Stimulated activated CD4-positive, alpha-beta T cell treated with anti-CD3 and anti-CD28 coated beads, Interleukin-2, amount 100 ng/mL, for 48 hours (primary cell): ENCODE measurements around the gene FILIP1.
A peak's percentile ranks its signal among the peaks of the same experiment; 100 is the strongest.

ENCODE experiments used
- DNase-seq, 2 donors: peaks; one replicate each; pipeline ENCODE4 v3.0.0-alpha.2; 2020

The FILIP1 gene

DNA sequence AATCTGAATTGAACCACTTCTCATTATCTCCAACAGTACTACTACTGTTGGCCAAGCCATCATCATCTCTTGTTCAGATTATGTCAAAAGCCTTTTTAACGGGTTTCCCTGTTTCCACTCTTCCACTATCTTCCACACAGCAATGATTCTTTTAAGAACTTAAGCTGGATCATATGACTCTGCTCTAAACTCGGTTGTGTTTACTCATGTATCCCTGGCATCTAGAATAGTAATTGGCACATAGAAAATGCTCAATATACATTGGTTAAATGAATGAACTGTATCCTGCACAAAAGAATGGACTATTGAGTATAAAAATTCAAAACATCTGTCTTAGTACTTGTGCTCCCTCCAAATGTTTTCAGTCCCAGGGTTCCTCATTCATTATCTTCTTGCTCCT, 247.2 kb downstream of the FILIP1 start:
- DNase-seq = no peak

DNA sequence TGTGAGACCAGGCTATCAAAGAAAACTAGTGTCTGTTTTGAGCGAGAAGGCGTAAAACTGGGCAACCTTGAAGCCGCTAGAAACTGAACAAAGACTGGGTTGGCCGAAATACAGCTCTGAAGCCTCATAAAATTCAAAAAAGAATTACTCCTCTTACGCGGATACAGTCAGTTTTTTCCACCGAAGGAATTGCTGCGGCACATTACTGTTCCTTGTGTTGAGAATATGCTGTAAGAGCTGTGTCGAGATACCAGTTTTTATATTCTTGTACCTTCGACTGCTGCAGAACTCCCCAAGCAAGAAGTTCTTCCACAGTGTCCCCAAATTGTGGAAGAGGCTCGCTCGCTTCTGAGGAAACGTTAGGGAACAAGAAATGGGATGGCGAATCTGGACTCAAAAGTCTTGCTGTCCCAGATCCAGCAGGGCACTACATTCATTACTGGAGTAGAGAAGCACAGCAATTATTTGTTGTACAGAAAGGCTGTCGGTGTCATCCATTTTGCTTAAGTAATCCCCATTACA, 249.5 kb downstream of the FILIP1 start:
- no peak for DNase-seq

DNA sequence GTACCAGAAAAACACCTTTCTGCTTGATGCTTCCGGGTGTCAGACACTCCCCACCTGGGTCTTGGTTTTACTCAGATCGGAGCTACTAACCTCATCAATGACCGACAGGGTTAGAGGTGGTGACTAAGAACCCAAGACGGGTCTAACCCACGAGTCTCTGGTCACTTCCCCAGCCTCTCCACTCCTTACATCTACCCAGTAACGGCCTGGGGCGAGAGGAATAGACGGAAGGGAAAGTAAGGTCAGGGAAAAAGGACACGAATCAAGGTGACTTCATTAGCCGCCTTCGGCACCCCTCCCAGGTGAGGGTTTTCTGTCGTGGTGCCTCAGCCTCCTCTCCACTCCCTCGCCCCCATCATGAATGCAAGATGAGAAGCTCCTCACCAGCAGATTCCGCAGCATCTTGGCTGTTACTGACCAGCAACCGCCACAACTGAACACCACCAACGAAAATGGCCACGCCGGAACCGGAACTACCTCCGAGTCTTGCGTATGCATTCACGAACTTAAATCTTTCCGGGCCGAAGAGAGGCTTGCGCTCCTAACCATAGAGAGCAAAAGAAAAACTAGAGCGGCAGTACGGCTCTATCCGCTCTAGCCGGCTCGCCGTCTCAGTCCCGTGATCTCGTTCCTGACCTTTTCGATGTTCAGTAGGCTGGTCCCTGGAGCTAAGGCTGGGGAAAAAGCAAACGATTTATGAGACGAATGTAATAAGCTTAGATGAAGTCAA, 250.1 kb downstream of the FILIP1 start, which contains the start of gene COX7A2:
Gene COX7A2, minus strand, starts transcription at position 469 of the 730 bp plus-strand sequence. Its CDS starts 67 bp downstream, at position 402.
- DNase-seq = peak; percentile 70 to 73
